ENCODE measurements around the gene SFXN3. TPM values are rescaled to one million over a fixed set of nuclear protein-coding genes. Genes with fewer than 3 reads are reported as not detected.

Gene SFXN3
- total and polyA plus RNA-seq, 2 experiments from 2014 or later = 93.6 to 102 TPM

- TF ChIP-seq EZH2phosphoT487 (IDR thresholded peaks at IDR 0.05; ENCODE audit: low read depth, severe bottlenecking, unreplicated experiment) = no peak
- TF ChIP-seq, protein P1, sequence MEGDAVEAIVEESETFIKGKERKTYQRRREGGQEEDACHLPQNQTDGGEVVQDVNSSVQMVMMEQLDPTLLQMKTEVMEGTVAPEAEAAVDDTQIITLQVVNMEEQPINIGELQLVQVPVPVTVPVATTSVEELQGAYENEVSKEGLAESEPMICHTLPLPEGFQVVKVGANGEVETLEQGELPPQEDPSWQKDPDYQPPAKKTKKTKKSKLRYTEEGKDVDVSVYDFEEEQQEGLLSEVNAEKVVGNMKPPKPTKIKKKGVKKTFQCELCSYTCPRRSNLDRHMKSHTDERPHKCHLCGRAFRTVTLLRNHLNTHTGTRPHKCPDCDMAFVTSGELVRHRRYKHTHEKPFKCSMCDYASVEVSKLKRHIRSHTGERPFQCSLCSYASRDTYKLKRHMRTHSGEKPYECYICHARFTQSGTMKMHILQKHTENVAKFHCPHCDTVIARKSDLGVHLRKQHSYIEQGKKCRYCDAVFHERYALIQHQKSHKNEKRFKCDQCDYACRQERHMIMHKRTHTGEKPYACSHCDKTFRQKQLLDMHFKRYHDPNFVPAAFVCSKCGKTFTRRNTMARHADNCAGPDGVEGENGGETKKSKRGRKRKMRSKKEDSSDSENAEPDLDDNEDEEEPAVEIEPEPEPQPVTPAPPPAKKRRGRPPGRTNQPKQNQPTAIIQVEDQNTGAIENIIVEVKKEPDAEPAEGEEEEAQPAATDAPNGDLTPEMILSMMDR (IDR thresholded peaks at IDR 0.05; ENCODE audit: poor library complexity) = no peak
- TF ChIP-seq EZH2 (IDR thresholded peaks at IDR 0.05; ENCODE audit: borderline replicate concordance) = no peak
- peak within 1 kb of the TSS; percentile 98 for H3K4me2 ChIP-seq
- peak within 1 kb of the TSS; percentile 95 for H2AFZ ChIP-seq
- DNase-seq (ENCODE audit: low spot score) = peak; percentile 89
- H3K9me2 ChIP-seq (replicated peaks; ENCODE audit: insufficient read depth) = no peaks in the 10 kb centered on the region
- H3K4me3 ChIP-seq = peak within 1 kb of the TSS; percentile 91
- no peaks in the 10 kb centered on the region for H4K20me1 ChIP-seq (ENCODE audit: insufficient read depth, poor library complexity, severe bottlenecking)
- H3K9me3 ChIP-seq (ENCODE audit: low read depth) = no peaks in the 10 kb centered on the region
- H3K36me3 ChIP-seq (replicated peaks; ENCODE audit: insufficient read depth, low read depth) = no peaks in the 10 kb centered on the region
- peak within 1 kb of the TSS; percentile 87 for H3K27ac ChIP-seq
- H3K27me3 ChIP-seq = no peaks in the 10 kb centered on the region
- peaks cover 37% of the 10 kb centered on the region for H3K79me2 ChIP-seq
- WGBS (ENCODE audit: low lambda C conversion rate, missing lambda C conversion rate) = 1% methylated on average over 63 of the region's 75 CpGs
- peaks cover 14% of the 10 kb centered on the region for H3K4me1 ChIP-seq (ENCODE audit: insufficient read depth)
Observed at GRCh38 chr10:100986952-100987684, 43.9 kb upstream of the SFXN3 start, which contains the start of the genes MRPL43 and TWNK. Gene MRPL43 (minus strand): TSS chr10:100987497. CDS start chr10:100987443, 54 bp downstream. Gene TWNK (plus strand): TSS chr10:100987543. CDS start chr10:100988211, 668 bp downstream.

GRCh38 chr10:100987685-100988049 lies 43.4 kb upstream of the SFXN3 start:
- DNase-seq (ENCODE audit: low spot score) = no peak
- Histone ChIP-seq H2AFZ (peak overlapping the region; percentile 95), H3K36me3 (replicated peaks; ENCODE audit: insufficient read depth, low read depth) (no peaks in the 10 kb centered on the region), H3K4me2 (peak overlapping the region; percentile 98), H3K79me2 (peaks cover 37% of the 10 kb centered on the region), H3K27ac (peak overlapping the region; percentile 87), H4K20me1 (ENCODE audit: insufficient read depth, poor library complexity, severe bottlenecking) (no peaks in the 10 kb centered on the region), H3K4me3 (peak overlapping the region; percentile 91), H3K27me3 (no peaks in the 10 kb centered on the region), H3K9me2 (replicated peaks; ENCODE audit: insufficient read depth) (no peaks in the 10 kb centered on the region), H3K9me3 (ENCODE audit: low read depth) (no peaks in the 10 kb centered on the region), H3K4me1 (ENCODE audit: insufficient read depth) (peaks cover 14% of the 10 kb centered on the region)
- TF ChIP-seq EZH2 (IDR thresholded peaks at IDR 0.05; ENCODE audit: borderline replicate concordance) (no peak), EZH2phosphoT487 (IDR thresholded peaks at IDR 0.05; ENCODE audit: low read depth, severe bottlenecking, unreplicated experiment) (no peak)
- TF ChIP-seq, protein P1 (IDR thresholded peaks at IDR 0.05; ENCODE audit: poor library complexity) = no peak
- 4% methylated on average over 14 of the region's 15 CpGs for WGBS (ENCODE audit: low lambda C conversion rate, missing lambda C conversion rate)

- TF ChIP-seq EZH2 (IDR thresholded peaks at IDR 0.05; ENCODE audit: borderline replicate concordance) (no peak), EZH2phosphoT487 (IDR thresholded peaks at IDR 0.05; ENCODE audit: low read depth, severe bottlenecking, unreplicated experiment) (no peak)
- TF ChIP-seq, protein P1 (IDR thresholded peaks at IDR 0.05; ENCODE audit: poor library complexity) = no peak
- 79% methylated on average over 10 of the region's 10 CpGs for WGBS (ENCODE audit: low lambda C conversion rate, missing lambda C conversion rate)
- Histone ChIP-seq H3K4me3 (peak overlapping the region; percentile 91), H3K79me2 (peaks cover 37% of the 10 kb centered on the region), H4K20me1 (ENCODE audit: insufficient read depth, poor library complexity, severe bottlenecking) (no peaks in the 10 kb centered on the region), H3K4me1 (ENCODE audit: insufficient read depth) (peaks cover 14% of the 10 kb centered on the region), H3K9me3 (ENCODE audit: low read depth) (no peaks in the 10 kb centered on the region), H3K36me3 (replicated peaks; ENCODE audit: insufficient read depth, low read depth) (no peaks in the 10 kb centered on the region), H3K27ac (no peak overlapping the region), H3K4me2 (peak overlapping the region; percentile 98), H3K9me2 (replicated peaks; ENCODE audit: insufficient read depth) (no peaks in the 10 kb centered on the region), H3K27me3 (no peaks in the 10 kb centered on the region), H2AFZ (peak overlapping the region; percentile 95)
- no peak for DNase-seq (ENCODE audit: low spot score)
Observed at GRCh38 chr10:100988166-100988565, 42.9 kb upstream of the SFXN3 start.
